Pancreas (tissue), 10 donors: ENCODE results near the gene CAMTA2. TPM values are rescaled to one million over a fixed set of nuclear protein-coding genes. Genes with fewer than 3 reads are reported as not detected.

Experiments
- ATAC-seq, 4 donors: fragments of 200-7000 bp; cut with Tn5 transposase; one replicate each; pipeline versions ENCODE4 v1.8.0 to v1.9.1; 2020; ENCODE audit warnings: mild to moderate bottlenecking in 4 of 4, moderate library complexity in 4 of 4
- DNase-seq, 6 donors: peaks; one replicate each; pipeline ENCODE4 v3.0.0-alpha.2; 2020
- FAIRE-seq: peaks from 2 replicates; lab custom pipeline; 2012; peaks lifted over from hg19 to GRCh38; lab: Jason Lieb, UNC
- H3K27ac ChIP-seq, 4 donors: fragments of 200-600 bp; sonication (generic); 1 replicate in 3 of 4; 2 replicates in 1 of 4; pipeline versions ENCODE4 v1.5.0 to v1.8.0; 2020
- H3K27me3 ChIP-seq, 4 donors: fragments of 200-600 bp; one replicate each; pipeline ENCODE4 v1.8.0; 2021
- H3K36me3 ChIP-seq, 3 donors: fragments of 200-600 bp; sonication (generic) in 1 of 3; one replicate each; pipeline versions ENCODE4 v1.5.0 to v1.8.0; 2020 to 2021
- H3K4me1 ChIP-seq, 3 donors: fragments of 200-600 bp; one replicate each; pipeline ENCODE4 v1.8.0; 2021
- H3K4me3 ChIP-seq, 4 donors: fragments of 200-600 bp; sonication (generic) in 2 of 4; one replicate each; pipeline versions ENCODE4 v1.5.0 to v1.8.0; 2020 to 2021
- H3K9me3 ChIP-seq, 4 donors: fragments of 200-600 bp; one replicate each; pipeline ENCODE4 v1.8.0; 2021
- WGBS, 2 donors: extraction: QIAGEN DNeasy Blood & Tissue Kit; methylation state at CpG; one replicate each; pipeline ENCODE4 v1.1.7; 2013; 5-methylcytosine and 5-hydroxymethylcytosine counted together
- intact Hi-C, 3 donors: fragments of 100-400 bp; cut with DNase I; formaldehyde crosslinking; loops; one replicate each; pipeline versions ENCODE4 v1.11.1 to v1.14.2; 2022
- polyA plus RNA-seq, 2 donors: library from polyadenylated mRNA; stranded (reverse); fragments of 200-250 nt; gene quantifications; one replicate each; pipeline ENCODE4 v1.2.3, GENCODE V29; 2013
- total RNA-seq, 6 donors: library from RNA; stranded (reverse); fragmentation: NEBNext Ultra II Directional in 4 of 6; extraction: Animal tissue kit (Norgen Biotek cat#: 25700) in 4 of 6; gene quantifications; one replicate each; pipeline versions ENCODE4 v1.2.1 to v1.2.4, GENCODE V29; 2021 to 2023
- TF ChIP-seq, protein P1 (sequence below), 4 donors: fragments of 200-600 bp; sonication (generic) in 3 of 4; IDR thresholded peaks; one replicate each; pipeline versions ENCODE4 v1.5.0 to v1.8.0; 2021; ENCODE audit warnings: antibody characterized with exemption in 4 of 4
- donor health status: healthy with polysubstance abuse.
- donor health status: DM: no; HTN: no; CAD: no; lungs with moderate emphysema.
- donor health status: DM: no; HTN: no; CAD: no.
- donor health status: control.
- donor health status: control.
- donor health status: Bipolar disorder and iron deficiency.
- donor health status: DM: yes; HTN: yes; CAD: no.
- donor health status: DM: no; HTN: no; CAD: no.
- donor health status: DM: no; HTN: no; CAD: no.
- donor health status: DM: yes; HTN: yes; CAD: no.

CAMTA2 gene
- total and polyA plus RNA-seq, 8 donors: 13.6 to 86.3 (median 20.7) TPM

DNA sequence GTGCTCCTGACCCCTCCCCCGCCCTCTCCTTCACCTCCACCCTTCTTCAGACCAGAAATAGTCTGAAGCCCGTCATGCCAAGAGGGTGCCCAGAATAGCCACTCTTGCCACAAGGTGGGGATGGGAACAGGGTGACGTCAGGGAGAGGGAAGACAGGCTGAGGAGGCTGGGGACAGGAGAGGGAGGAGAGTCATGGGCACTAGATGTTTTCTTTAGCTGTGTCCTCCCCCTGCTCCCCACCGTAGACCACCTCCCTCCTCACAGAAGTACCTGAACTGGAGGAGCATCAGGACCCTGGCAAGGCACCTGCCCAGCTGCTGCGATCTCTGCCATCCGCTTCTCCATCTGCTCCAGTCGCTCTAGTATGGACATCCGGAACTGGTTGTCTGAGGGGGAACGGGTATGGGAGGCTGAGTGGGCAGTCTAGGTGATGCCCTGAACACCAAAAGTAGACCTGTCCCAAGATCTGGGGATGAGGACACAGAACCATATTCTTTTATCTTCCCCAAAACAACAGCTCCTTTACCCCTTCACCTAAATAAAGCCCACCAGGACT, 13.3 kb downstream of the CAMTA2 start:
- H3K27ac ChIP-seq: no peak overlapping the region

DNA sequence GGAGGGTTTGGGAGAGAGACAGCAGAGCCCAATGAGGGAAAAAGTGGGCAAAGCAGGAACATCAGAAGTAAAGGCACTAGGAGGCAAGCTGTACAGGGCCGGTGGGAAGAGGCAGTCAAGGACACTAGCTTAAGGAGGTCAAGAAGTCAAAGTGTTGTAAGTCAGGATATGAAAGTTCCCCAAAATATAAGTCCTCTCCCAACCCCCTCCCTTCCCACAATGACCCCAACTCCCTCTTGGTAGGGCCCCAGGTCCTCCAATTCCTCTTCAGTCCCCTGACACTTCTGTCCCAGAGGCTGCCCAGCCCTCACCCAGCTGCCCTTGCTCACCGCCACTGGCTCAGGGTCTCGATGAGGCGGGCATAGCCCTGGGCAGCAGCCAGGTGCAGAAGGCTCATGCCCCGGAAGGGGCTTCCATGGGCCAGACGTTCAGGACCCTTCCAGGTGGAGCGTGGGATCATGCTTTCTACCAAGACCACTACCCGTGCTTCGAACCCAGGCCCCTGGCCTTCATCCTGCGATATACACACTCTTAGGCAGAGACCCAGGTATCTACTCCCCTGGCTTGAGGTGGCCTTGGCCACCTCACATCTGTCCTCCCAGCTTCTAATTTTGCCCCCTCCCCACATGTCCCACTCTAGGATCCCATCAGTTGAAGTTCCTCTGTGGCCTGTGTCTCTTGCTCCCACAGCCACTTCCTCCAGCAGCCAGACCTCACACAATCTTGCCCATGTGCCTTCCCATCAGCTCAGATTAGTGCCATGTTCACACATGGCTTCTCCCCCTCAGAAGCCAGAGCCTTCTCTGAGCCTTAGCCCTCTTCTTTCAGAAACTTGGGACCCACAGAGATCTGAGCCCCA, 14.0 kb downstream of the CAMTA2 start:
- FAIRE-seq (no peak), ATAC-seq (no peak), DNase-seq (no peak)
- Histone ChIP-seq H3K27me3 (no peaks in the 10 kb centered on the region), H3K27ac (no peak overlapping the region), H3K9me3 (no peaks in the 10 kb centered on the region), H3K36me3 (peaks cover 0 to 24% (median 0%) of the 10 kb centered on the region in 3 donors), H3K4me1 (peaks cover 0 to 9% (median 4%) of the 10 kb centered on the region in 3 donors), H3K4me3 (no peak overlapping the region)
- 85 to 88% methylated on average over 10 of the region's 10 CpGs for WGBS, 2 donors
- intact Hi-C loops: no loop called here
- TF ChIP-seq, protein P1, sequence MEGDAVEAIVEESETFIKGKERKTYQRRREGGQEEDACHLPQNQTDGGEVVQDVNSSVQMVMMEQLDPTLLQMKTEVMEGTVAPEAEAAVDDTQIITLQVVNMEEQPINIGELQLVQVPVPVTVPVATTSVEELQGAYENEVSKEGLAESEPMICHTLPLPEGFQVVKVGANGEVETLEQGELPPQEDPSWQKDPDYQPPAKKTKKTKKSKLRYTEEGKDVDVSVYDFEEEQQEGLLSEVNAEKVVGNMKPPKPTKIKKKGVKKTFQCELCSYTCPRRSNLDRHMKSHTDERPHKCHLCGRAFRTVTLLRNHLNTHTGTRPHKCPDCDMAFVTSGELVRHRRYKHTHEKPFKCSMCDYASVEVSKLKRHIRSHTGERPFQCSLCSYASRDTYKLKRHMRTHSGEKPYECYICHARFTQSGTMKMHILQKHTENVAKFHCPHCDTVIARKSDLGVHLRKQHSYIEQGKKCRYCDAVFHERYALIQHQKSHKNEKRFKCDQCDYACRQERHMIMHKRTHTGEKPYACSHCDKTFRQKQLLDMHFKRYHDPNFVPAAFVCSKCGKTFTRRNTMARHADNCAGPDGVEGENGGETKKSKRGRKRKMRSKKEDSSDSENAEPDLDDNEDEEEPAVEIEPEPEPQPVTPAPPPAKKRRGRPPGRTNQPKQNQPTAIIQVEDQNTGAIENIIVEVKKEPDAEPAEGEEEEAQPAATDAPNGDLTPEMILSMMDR (IDR thresholded peaks at IDR 0.05): no peak

More for the DNA sequence above, 13.3 kb downstream of the CAMTA2 start:
- ATAC-seq: no peak
- intact Hi-C loops: no loop called here
- H3K4me3 ChIP-seq: no peak overlapping the region
- peaks cover 0 to 4% (median 3%) of the 10 kb centered on the region in 3 donors for H3K4me1 ChIP-seq
- DNase-seq: no peak
- no peaks in the 10 kb centered on the region for H3K9me3 ChIP-seq
- FAIRE-seq: no peak
- H3K36me3 ChIP-seq: peaks cover 0 to 24% (median 0%) of the 10 kb centered on the region in 3 donors
- TF ChIP-seq, protein P1 (IDR thresholded peaks at IDR 0.05): no peak
- WGBS, 2 donors: 85 to 90% methylated on average over 9 of the region's 9 CpGs
- H3K27me3 ChIP-seq: no peaks in the 10 kb centered on the region

DNA sequence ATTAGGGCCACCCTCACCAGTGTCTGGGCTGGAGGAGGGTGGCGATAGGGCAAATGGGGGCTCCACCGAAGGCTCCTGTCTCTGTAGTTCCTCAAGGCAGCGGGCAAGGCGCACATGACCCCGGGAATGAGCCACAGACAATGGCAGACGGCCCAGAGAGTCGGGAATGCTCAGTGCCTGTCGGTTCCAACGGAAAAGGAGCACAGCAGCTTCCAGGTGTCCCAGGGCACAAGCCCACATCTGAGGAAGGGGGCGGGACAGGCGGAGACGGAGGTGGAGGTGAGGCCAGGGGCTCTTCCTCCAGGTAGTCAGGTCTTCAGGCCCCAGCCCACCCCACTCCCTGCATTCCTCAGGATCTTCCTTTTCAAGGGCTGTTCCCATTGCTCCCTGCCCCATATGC, 14.7 kb downstream of the CAMTA2 start:
- peaks cover 0 to 20% (median 0%) of the 10 kb centered on the region in 3 donors for H3K36me3 ChIP-seq
- 86 to 92% methylated on average over 12 of the region's 12 CpGs for WGBS, 2 donors

DNA sequence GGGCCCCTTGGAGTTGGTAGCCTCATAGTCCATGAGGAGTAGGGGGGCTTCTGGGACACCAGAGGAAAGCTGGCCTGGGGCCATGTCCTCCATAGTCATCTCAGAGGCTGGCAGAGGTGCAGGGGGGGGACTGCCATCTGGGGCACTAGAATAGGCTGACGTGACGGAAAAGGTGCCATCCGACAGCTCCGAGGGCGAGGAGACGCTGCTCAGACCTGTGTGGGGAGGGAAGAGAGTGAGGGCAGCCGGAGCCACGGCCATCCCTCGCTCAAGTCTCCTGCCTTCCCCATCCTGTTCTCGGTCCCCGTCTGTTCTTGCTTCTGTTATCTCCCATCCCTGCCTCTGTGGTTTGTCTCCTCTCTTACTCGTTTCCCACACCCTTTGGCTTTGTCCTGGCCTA, 15.2 kb downstream of the CAMTA2 start:
- Histone ChIP-seq H3K4me3 (no peak overlapping the region), H3K9me3 (no peaks in the 10 kb centered on the region), H3K4me1 (peaks cover 0 to 11% (median 4%) of the 10 kb centered on the region in 3 donors), H3K27me3 (no peaks in the 10 kb centered on the region), H3K27ac (no peak overlapping the region), H3K36me3 (peaks cover 0 to 16% (median 0%) of the 10 kb centered on the region in 3 donors)
- ATAC-seq: no peak
- 91 to 94% methylated on average over 12 of the region's 12 CpGs for WGBS, 2 donors
- no peak for FAIRE-seq
- intact Hi-C loops: no loop called here
- TF ChIP-seq, protein P1 (IDR thresholded peaks at IDR 0.05): no peak
- no peak for DNase-seq

More for the DNA sequence above, 14.7 kb downstream of the CAMTA2 start:
- Histone ChIP-seq H3K9me3 (no peaks in the 10 kb centered on the region), H3K4me3 (no peak overlapping the region), H3K27me3 (no peaks in the 10 kb centered on the region), H3K27ac (no peak overlapping the region), H3K4me1 (peaks cover 0 to 11% (median 4%) of the 10 kb centered on the region in 3 donors)
- FAIRE-seq: no peak
- no peak for ATAC-seq
- TF ChIP-seq, protein P1 (IDR thresholded peaks at IDR 0.05): no peak
- no peak for DNase-seq
- intact Hi-C loops: no loop called here
